ENCODE data around the gene TBC1D22A.

Gene TBC1D22A

DNA sequence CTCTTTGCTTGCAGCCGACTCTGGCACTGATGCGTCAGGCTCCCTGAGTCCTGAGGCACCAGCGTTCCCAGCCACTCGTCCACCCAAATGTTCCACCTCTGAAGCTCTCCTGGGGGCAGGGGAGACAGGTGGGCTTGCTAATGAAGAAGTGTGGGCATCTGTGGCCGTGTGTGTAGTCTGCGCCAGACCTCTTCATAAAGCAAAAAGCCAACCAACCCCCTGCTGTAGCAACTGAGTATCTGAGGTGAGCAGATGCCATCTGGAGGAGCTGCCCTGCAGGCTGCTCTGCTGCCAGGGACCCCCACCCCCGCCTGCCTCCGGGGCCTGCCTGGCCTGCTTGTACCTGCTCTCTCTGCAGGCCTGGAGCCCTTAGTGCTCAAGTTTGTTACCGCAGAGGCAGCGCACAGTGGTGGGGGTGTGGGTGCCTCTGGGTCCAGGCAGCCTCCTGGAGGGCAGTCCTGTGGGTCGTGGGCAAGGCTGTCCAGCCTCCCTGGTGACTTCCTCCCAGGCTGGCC lies 272.5 kb downstream of the TBC1D22A start:
- no peak for DNase-seq (ENCODE audit: insufficient read length, low spot score)
- FAIRE-seq = no peak

DNA sequence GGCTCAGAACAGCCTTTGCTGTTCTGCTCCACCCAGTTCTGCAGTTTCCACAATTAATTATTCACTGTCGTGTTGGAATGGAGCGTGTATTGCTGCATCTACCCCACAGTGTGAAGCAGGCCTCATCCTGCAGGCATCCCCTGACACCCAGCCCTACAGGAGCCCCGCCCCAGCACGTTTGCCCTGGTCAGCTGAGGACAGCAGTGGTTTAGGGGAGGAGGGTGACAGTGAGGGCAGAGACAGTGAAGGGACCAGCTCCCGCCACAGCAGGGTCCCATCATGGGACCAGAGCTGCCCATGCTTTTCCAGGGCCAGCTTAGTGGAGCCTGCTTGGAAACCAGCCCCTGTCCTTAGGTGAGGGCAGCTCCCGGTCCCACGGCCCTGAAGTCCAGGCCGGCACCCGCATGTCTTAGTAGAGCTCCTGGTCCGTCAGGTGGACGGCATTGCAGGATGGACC lies 273.0 kb downstream of the TBC1D22A start:
- no peak for FAIRE-seq

DNA sequence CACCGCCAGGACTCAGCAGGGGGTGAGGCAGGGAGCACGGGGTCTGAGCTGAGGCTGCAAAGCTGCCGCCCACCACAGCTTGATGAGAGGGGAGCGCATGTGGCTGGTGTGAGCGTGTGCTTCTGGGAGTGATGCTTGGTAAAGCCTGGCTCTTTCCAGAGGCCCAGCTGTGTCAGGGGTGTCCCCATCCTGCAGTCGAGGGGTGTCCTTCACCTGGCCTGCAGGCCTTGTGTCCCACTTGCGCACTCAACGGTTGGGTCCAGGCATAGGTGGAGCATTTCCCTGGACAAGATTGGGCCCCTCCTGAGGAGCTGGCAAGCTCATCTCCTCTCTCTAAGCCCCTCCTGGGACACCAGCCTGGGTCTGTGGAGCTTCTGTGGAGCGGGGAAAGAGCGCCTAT lies 273.9 kb downstream of the TBC1D22A start:
- no peak for DNase-seq (ENCODE audit: insufficient read length, low spot score)
- no peak for FAIRE-seq

More for the DNA sequence above, 273.0 kb downstream of the TBC1D22A start:
- no peak for DNase-seq (ENCODE audit: insufficient read length, low spot score)

DNA sequence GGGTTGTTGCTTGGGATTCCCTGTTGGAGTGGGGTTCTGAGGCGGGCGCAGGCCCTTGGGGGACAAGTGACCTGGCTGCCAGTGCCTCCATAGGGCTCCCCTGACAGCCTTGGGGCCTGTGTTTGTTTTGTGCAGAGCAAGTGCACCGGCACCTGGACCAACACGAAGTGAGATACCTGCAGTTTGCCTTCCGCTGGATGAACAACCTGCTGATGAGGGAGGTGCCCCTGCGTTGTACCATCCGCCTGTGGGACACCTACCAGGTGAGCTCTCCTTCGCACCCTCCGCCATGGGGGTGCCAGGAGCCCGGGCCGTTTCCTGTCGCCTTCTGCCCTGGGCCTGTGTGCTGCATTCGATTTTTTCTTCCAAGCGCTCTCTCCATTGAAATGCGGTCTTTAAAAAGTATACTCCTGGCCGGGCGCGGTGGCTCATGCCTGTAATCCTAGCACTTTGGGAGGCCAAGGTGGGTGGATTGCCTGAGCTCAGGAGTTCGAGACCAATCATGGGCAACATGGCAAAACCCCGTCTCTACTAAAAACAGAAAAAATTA lies 274.6 kb downstream of the TBC1D22A start:
- FAIRE-seq = no peak
- no peak for DNase-seq (ENCODE audit: insufficient read length, low spot score)

DNA sequence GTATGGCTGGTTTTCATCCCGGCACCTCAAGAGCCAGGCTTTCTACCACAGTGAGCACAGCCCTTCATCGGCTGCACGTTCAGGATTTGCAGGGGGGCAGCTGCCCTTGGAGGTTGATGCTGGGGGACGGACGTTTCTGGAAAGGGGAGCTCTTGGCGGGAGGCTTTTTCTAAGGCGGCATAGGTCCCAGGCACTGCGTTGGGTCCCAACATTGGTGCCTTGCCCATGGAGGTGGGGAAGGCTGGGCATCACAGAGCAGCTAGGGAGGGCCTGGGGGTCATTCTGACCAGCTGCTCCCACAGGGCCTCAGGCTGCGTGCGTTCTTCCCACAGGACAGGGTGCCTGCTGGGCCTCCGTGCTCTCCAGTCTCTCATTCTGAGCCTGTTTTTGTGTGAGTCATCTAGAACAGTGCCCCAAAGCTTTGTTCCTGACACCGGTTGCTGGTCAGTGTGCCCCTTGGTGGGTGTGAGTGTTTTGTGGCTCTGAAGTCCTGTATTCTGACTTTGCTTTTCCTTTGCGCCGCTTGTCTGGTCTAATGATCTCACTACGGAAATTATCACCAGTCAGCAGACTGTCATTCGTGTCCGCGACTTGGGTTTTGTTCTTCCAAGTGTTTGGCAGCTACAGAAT lies 275.9 kb downstream of the TBC1D22A start:
- no peak for FAIRE-seq
- no peak for DNase-seq (ENCODE audit: insufficient read length, low spot score)

DNA sequence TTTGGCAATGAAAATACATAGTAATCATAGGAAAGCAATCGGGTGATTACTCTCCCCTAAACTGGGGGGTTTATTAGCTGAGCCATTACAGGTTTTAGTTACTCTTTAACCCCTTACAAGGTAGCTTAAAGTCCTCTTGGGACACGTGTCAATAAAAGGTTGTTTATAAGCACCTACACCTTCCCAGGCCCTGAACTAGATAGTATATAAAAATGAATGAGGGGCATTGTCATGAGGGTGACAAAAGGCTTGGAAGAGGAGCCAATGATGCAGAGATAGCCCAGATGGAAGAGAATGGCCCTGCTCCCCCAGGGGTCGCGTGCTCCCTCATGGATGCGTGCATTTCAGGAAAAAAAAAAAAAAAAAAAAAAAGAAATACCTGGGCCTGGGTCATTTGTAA lies 276.9 kb downstream of the TBC1D22A start:
- FAIRE-seq (no peak), DNase-seq (ENCODE audit: insufficient read length, low spot score) (no peak)

DNA sequence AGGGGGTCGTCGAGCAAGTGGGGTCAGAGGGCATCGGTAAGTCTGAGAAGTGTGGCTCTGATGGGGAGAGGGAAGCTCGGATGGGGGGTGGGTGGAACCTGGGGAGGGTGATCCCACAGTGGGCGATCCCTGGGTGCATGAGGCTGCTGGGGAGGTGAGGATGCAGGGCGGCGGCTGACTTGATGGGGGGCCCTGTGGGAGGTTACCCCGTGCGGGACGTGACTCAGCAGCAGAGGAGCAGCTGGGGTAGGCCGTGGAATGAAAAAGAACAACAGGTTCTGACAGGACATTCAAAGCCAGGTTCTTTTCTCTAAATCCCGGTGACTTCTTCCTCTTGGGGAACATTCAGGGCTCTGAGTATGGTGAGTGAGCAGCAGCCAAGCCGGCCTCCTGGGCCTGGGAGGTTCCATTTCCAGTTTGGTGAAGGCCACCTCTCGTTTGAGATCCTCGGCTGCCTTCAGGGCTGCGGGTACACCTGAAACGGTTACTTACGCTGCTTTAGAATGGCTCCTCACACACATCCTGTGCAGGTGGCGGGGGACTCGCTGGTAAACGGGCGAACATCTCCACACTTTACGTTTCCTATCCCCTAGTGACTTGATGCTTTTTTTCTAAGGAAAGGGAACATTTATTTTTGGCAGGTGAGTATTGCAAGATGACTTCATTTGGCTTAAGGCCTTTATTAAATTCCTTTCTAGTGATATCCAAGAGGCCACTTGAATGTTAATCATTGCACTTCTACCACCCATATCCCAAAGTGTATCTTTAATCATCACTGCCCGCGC lies 278.2 kb downstream of the TBC1D22A start:
- DNase-seq (ENCODE audit: insufficient read length, low spot score) = no peak
- no peak for FAIRE-seq

DNA sequence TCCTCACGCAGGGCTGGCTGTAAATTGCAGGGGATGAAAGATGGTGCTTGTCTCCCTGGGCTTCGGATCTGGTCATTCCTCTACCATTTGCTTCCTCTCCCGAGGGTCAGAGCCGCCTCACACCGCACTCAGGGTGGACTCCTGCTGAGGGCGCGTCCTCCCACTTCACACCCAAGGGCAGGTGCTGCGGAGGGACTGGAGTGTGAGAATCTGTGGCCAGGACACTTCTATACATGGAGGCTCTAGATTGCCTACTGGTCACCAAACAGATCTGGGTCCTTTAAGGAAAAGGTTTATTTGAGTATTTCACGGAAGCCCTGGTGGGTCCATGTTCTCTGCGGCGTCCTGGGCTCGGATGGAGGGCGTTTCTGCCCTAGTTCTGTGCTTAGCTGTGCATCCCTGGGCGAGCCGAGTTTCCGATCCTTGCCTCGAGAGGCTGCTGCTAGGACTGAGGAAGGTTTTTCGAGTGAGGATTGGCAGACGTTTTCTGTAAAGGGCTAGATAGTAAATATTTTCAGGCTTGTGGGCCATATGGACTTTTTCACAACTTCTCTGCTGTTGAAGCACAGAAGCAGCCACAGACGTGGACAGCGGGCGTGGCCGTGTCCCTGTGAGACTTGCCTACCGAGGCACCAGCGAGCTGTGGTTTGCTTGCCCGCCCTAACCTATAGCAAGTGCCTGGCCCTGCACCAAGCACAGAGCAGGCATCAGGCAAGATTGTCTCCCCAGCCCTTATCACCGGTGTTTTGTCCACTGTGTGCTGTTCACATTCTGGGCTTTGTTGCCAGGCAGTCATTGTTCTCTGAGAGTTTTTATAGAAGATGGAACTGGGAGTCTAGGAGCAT lies 279.0 kb downstream of the TBC1D22A start:
- DNase-seq (ENCODE audit: insufficient read length, low spot score) = no peak
- FAIRE-seq = no peak

DNA sequence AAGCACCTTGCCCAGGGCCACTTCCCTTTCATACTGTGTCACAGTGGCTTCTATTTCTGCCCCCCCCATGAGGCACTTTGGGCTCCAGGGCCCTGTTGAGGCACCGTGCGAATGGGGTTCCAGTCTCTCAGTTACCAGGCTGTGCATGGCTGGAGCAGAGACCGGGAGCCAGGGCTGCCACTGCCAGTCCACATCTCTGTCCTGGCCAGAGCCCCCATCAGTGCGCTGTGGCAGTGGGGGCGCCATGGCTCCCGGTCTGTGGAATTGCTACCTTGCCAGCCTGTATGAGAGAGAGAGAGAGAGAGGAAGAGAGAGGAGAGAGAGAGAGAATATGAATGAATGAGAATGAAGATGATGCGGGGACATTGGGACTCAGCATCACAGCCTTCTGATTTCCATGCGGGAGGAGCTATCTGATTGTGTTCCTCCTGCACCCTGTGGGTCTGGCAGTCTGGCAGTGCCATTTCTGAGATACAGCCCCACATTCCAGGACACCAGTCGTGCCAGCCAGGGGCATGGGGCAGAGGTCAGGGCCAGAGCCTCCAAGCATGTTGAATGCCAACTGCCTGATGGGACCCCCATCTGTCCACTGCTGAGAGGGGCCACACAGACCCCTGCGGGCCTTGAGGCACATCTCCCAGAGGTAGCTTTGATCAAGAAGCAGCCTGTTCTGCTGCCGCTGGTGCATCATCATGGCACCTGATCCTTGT lies 279.8 kb downstream of the TBC1D22A start:
- FAIRE-seq = no peak
- no peak for DNase-seq (ENCODE audit: insufficient read length, low spot score)

DNA sequence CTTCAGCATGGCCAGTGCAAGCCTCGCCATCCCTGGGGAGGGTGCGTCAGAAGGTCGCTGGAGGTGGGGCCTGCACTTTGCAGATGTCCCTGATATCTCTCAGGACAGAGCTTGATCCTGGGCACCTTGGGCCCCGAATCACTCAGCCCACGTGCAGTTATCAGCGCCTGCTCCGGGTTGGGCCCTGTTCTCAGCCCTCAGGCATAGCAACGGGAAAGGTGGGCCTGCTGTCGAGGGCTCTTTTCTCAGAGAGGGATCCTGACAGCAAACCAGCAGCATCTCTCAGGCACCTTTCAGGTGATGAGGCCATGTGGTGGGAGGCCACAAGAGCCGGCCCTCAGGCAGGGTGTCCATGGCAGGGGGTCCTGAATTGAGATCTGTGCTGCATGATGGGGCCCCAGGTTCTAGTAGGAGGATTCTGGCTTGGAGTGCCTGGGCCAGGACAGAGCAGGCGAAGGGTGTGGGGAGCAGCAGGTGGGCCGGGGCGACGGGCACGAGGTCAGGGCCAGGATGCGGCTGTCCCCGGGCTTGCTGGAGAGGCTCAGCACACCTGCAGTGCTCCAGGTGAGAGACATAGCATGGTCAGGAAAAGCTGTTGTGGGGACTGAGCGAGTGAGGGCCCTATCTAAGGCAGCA lies 280.5 kb downstream of the TBC1D22A start:
- FAIRE-seq (no peak), DNase-seq (ENCODE audit: insufficient read length, low spot score) (no peak)

DNA sequence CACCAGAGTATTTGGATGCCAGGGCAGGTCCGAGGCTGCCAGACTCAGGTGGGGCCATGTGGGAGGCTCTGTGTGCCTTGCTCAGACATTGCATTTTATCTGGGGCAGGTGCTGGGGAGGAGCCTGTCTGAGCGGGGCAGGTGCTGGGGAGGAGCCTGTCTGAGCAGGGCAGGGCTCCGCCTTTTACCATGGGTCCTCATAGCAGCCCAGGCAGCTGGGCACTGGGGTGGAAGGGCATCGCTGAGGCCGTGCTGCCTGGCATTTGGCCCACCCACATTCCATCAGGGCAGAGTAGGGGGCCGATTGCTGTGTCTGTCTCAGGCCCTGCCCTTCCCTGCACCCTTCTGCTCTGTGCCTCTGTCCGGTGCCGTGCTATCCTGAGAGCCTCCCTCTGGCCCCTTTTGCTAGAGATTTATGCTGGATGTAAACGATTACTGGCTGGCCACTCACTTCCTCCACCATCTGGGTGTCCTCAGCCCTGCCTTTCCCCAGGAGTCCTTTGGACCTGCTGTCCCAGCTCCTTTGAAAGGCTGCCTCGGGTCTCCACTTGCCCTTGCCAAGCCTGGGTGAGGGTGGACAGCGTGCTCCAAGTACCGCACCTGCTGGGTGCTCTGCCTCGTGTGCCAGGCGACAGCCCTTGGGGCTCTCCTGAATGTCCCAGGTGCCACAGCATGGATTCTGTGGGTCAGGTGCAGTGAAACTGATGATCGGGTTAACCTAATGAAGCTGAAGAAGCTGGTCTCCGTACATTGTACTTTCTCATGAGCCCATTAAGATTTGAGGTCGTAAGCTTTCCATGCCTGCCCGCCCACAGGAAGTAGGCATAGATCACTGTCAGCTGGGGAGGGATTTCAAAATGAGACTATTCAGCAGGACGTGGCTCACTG lies 281.6 kb downstream of the TBC1D22A start:
- DNase-seq (ENCODE audit: insufficient read length, low spot score) (peak; percentile 53), FAIRE-seq (no peak)

DNA sequence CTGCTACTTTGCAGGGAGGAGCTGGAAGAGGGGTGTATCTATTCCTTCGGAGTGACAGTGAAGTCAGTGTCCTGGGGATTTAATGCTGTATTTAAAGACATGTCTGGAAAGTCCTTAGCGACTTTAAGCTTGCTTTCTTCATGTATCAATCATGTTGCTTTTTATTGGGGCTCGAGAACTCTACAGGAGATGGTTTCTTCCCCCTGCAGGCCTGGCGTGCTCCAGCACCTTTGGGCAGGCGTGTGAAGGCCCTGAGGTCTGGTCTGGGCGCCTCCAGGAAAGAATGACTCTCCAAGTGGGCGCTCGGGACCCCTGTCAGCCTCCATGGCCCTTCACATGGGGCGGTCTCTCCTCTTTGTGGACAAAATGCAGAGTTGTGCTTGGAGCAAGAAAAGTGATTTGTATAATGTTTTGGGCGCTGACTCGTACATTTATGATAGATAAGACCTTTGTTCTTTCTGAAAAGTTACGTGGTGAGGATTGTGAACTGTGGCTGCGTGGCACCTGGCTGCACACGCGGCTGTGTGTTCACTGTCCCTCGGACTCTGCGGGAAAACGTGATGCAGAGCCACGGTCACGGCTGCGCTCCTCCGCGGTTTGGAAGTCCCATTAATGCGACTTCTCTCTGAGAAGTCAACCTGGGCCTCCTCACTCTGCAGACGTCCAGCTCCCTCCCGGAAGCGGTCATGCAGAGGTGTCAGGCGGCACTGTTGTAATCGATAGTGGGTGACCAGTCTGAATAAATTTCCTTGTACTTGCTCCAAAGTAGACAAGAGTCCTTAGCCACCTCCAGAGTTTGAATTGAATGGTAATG lies 282.5 kb downstream of the TBC1D22A start:
- FAIRE-seq (no peak), DNase-seq (ENCODE audit: insufficient read length, low spot score) (no peak)

DNA sequence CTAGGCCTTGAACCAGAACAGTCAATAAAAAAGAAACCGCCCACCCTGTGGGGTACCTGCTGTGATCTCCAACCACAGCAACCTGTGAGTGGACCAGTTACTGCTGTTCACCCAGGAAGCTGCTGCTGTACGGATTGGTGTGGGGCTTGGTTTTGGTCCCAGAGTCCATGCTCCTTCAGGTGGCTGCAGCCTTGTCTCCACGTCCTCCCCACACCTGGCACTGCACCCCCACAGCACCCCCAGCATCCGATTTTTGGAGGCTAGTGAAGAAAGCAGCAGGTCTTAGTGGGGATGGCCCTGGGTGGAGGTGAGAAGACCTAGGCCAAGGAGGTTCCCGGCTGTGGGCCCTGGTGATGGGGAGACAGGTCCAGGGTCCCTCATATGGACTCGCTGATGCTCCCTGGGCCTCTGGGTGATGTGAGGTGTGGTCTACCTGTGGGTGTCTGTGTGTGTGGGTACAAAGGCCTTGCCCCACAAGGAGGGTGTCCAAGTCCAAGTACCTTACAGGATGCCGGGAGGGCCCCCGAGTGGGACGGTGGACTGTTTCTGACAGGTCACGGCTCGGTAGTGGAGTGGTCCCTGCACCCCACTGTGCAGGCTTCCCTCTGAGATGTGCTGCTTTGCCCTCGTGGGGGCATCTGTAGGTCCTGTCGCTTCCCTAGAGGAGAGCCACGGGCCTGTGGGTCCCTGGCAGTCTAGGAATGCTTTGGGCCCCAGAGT lies 283.4 kb downstream of the TBC1D22A start:
- no peak for FAIRE-seq
- no peak for DNase-seq (ENCODE audit: insufficient read length, low spot score)

DNA sequence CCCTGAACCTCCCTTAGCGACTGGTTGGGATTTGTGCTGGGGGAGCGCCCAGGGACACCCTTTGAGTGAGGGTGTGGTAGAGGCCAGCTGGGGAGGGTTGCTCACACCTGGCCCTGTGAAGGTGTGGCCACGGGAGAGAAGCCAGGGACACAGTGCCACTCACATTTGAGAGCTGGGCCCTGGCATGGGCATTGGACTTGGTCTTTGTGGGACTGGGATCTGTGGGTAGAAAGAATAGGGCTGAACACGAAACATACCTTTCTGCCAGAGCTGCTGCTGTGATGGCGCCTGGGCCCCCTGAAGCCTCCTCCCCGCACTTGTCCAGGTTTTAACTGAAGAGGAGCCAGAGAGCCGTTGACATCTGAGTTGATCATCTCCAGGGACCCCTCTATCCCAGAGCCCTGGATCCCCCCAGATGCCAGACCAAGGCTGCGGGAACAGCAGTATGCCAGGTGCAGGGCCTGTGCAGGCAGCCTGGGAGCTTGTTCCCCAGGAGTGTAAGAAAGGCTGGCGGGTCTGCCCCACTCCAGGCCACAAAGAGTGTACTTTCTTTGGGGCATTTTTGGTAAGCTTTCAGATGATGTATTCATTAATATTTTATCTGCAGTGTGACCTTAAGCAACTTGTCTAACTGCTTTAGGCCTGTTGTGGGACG lies 284.1 kb downstream of the TBC1D22A start:
- DNase-seq (ENCODE audit: insufficient read length, low spot score) (no peak), FAIRE-seq (no peak)

DNA sequence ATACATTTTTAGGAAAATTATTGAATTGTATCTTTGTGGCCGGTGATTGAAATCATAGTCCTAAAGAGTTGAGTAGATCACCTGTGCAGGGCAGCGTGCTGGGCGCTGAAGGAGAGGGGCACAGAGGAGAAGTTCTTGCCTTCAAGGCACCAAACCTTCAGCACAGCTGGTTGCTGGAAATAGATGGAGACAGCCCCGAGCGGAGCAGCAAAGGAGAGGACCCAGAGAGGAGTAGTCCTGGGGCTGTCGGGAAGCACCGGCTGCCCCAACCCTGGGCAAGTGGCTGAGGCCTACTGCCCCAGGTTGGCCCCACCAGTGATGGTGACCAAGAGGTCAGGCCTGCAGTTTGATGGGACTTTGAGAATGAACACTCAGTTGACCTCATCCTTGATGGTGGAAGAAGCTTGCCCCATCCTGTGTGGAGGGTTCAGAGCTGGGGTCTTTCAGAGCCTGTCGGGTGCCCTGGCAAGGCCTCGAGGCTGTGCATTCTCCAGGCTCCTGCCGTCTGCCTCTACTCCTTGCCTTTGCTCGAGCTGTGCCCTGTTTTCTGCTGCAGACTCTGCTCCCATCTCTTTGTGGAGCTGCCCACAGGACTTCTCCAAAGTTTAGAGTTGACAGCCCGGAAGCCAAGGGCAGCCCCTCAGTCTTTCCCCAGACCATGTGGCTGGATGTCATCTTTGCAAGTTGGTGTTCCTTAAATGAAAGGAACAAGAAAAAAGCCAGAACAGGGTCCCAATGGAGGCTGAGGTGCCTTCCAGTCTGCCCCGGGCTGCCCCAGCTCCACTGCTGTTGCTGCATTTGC lies 285.1 kb downstream of the TBC1D22A start:
- DNase-seq (ENCODE audit: insufficient read length, low spot score) (no peak), FAIRE-seq (no peak)

All from HTR-8/SVneo (cell line).